GM23248 (cell line): ENCODE measurements around the gene MGAT5. TPM values are rescaled to one million over a fixed set of nuclear protein-coding genes. Genes with fewer than 3 reads are reported as not detected.
A peak's percentile ranks its signal among the peaks of the same experiment; 100 is the strongest.

Source experiments
- DNase-seq: peaks from one replicate; pipeline ENCODE4 v3.0.0-alpha.2; 2015
- H2AFZ ChIP-seq: fragments of 200-600 bp; sonication (generic); 2 replicates; pipeline ENCODE4 v1.6.1; 2016; ENCODE audit warnings: antibody characterized with exemption
- H3F3A ChIP-seq: fragments of 200-600 bp; sonication (generic); 2 replicates; pipeline ENCODE4 v1.6.1; 2016; ENCODE audit warnings: mild to moderate bottlenecking, antibody characterized with exemption, mixed run types; ENCODE audit not compliant: insufficient read depth
- H3K27ac ChIP-seq: fragments of 200-600 bp; sonication (generic); 2 replicates; pipeline ENCODE4 v1.5.1; 2016; ENCODE audit warnings: mild to moderate bottlenecking
- H3K27me3 ChIP-seq: fragments of 200-600 bp; sonication (generic); replicated peaks from 2 replicates; pipeline ENCODE4 v1.6.1; 2016; ENCODE audit warnings: mild to moderate bottlenecking; ENCODE audit not compliant: insufficient read depth
- H3K36me3 ChIP-seq: fragments of 200-600 bp; sonication (generic); 2 replicates; pipeline ENCODE4 v1.6.1; 2016; ENCODE audit warnings: low read depth, mild to moderate bottlenecking
- H3K4me1 ChIP-seq: fragments of 200-600 bp; sonication (generic); 2 replicates; pipeline ENCODE4 v1.6.1; 2016; ENCODE audit warnings: mild to moderate bottlenecking; ENCODE audit not compliant: insufficient read depth
- H3K4me2 ChIP-seq: fragments of 200-600 bp; sonication (generic); one replicate; pipeline ENCODE4 v1.6.1; 2016; ENCODE audit warnings: mild to moderate bottlenecking; ENCODE audit not compliant: unreplicated experiment
- H3K4me3 ChIP-seq: fragments of 200-600 bp; sonication (generic); 2 replicates; pipeline ENCODE4 v1.5.1; 2016; ENCODE audit warnings: mild to moderate bottlenecking
- H3K79me2 ChIP-seq: fragments of 200-600 bp; sonication (generic); 2 replicates; pipeline ENCODE4 v1.6.1; 2016; ENCODE audit warnings: mild to moderate bottlenecking; ENCODE audit not compliant: insufficient read depth
- H3K9ac ChIP-seq: fragments of 200-600 bp; sonication (generic); 2 replicates; pipeline ENCODE4 v1.6.1; 2016; ENCODE audit warnings: mild to moderate bottlenecking
- H3K9me2 ChIP-seq: fragments of 200-600 bp; sonication (generic); 2 replicates; pipeline ENCODE4 v1.6.1; 2016; ENCODE audit warnings: mixed run types, mild to moderate bottlenecking, moderate library complexity; ENCODE audit not compliant: insufficient read depth
- H3K9me3 ChIP-seq: fragments of 200-600 bp; sonication (generic); one replicate; pipeline ENCODE4 v1.6.1; 2017; ENCODE audit warnings: low read depth
- H4K20me1 ChIP-seq: fragments of 200-600 bp; sonication (generic); 2 replicates; pipeline ENCODE4 v1.6.0; 2016; ENCODE audit not compliant: insufficient read depth
- EZH2 ChIP-seq: fragments of 200-600 bp; sonication (generic); IDR thresholded peaks from 2 replicates; pipeline ENCODE4 v1.6.1; 2018; ENCODE audit warnings: antibody characterized with exemption, mild to moderate bottlenecking; ENCODE audit not compliant: insufficient read depth, poor library complexity, severe bottlenecking
- EZH2phosphoT487 ChIP-seq: fragments of 200-600 bp; sonication (generic); IDR thresholded peaks from 2 replicates; pipeline ENCODE4 v1.6.1; 2018; ENCODE audit warnings: antibody characterized with exemption, moderate library complexity, mild to moderate bottlenecking, low read depth; ENCODE audit not compliant: insufficient read depth
- WGBS, 2 experiments: methylation state at CpG; one replicate each; pipeline ENCODE4 v1.1.6; 2015 to 2017; ENCODE audit warnings: low lambda C conversion rate in 2 of 2, low coverage in 1 of 2; ENCODE audit errors: missing lambda C conversion rate in 2 of 2; 5-methylcytosine and 5-hydroxymethylcytosine counted together
- in situ Hi-C: fragments of 300-500 bp; cut with MboI; formaldehyde crosslinking; loops from 2 replicates; pipeline ENCODE4 v1.15.0; 2020
- polyA plus RNA-seq: library from polyadenylated mRNA; unstranded; fragments of >200 nt; fragmentation: Nextera tagmentation; extraction: Ambion mirVana; gene quantifications from 2 replicates; pipeline ENCODE4 v1.2.1, GENCODE V29; 2016
- total RNA-seq: library from RNA; depleted of rRNA; stranded (reverse); fragments of >200 nt; shearing (Covaris generic); gene quantifications from 2 replicates; pipeline ENCODE4 v1.2.3, GENCODE V29; 2014

MGAT5 gene
- total and polyA plus RNA-seq, 2 experiments from 2014 or later, result 1.8 to 15.9 TPM

GRCh38 chr2:134372611-134373131 lies 118.8 kb downstream of the MGAT5 start:
- DNase-seq, result peak; percentile 92
- H3K4me1 ChIP-seq, result peaks cover 28% of the 10 kb centered on the region
- peak overlapping the region; percentile 50 for H3K27ac ChIP-seq
- no peaks in the 10 kb centered on the region for H4K20me1 ChIP-seq
- H3K4me3 ChIP-seq, result no peak overlapping the region
- H3F3A ChIP-seq, result peaks cover 28% of the 10 kb centered on the region
- no peak overlapping the region for H3K9ac ChIP-seq
- peak overlapping the region; percentile 48 for H3K4me2 ChIP-seq
- H2AFZ ChIP-seq, result no peak overlapping the region
- WGBS, 2 experiments, result 4 to 6% methylated on average over 7 of the region's 7 CpGs
- H3K79me2 ChIP-seq, result no peaks in the 10 kb centered on the region
- no peaks in the 10 kb centered on the region for H3K9me2 ChIP-seq
- TF ChIP-seq EZH2phosphoT487 (no peak), EZH2 (no peak)
- no peaks in the 10 kb centered on the region for H3K27me3 ChIP-seq
- H3K36me3 ChIP-seq, result no peaks in the 10 kb centered on the region
- H3K9me3 ChIP-seq, result no peaks in the 10 kb centered on the region
- in situ Hi-C loops, result no loop called here

- in situ Hi-C loops, result no loop called here
- no peak overlapping the region for H3K9ac ChIP-seq
- no peaks in the 10 kb centered on the region for H3K27me3 ChIP-seq
- 95 to 100% methylated on average over 3 of the region's 3 CpGs for WGBS, 2 experiments
- no peak for TF ChIP-seq EZH2phosphoT487
- TF ChIP-seq EZH2, result no peak
- H2AFZ ChIP-seq, result no peak overlapping the region
- H3K36me3 ChIP-seq, result no peaks in the 10 kb centered on the region
- no peak overlapping the region for H3K4me3 ChIP-seq
- H3K79me2 ChIP-seq, result no peaks in the 10 kb centered on the region
- peaks cover 23% of the 10 kb centered on the region for H3F3A ChIP-seq
- H3K27ac ChIP-seq, result no peak overlapping the region
- H3K9me3 ChIP-seq, result no peaks in the 10 kb centered on the region
- H4K20me1 ChIP-seq, result no peaks in the 10 kb centered on the region
- peak; percentile 32 for DNase-seq
- no peaks in the 10 kb centered on the region for H3K9me2 ChIP-seq
- H3K4me1 ChIP-seq, result peaks cover 25% of the 10 kb centered on the region
- no peak overlapping the region for H3K4me2 ChIP-seq
These were observed 122.1 kb downstream of the MGAT5 start for GRCh38 chr2:134375935-134376334.

- no peak overlapping the region for H3K9ac ChIP-seq
- H3F3A ChIP-seq, result peaks cover 14% of the 10 kb centered on the region
- WGBS, 2 experiments, result 93 to 95% methylated on average over 7 of the region's 7 CpGs
- no peaks in the 10 kb centered on the region for H4K20me1 ChIP-seq
- H3K4me1 ChIP-seq, result peaks cover 9% of the 10 kb centered on the region
- no peaks in the 10 kb centered on the region for H3K79me2 ChIP-seq
- H3K9me2 ChIP-seq, result no peaks in the 10 kb centered on the region
- no peaks in the 10 kb centered on the region for H3K36me3 ChIP-seq
- no peak overlapping the region for H3K27ac ChIP-seq
- TF ChIP-seq EZH2phosphoT487 (no peak), EZH2 (no peak)
- no peak for DNase-seq
- no peaks in the 10 kb centered on the region for H3K9me3 ChIP-seq
- no peaks in the 10 kb centered on the region for H3K27me3 ChIP-seq
- H3K4me3 ChIP-seq, result no peak overlapping the region
- H2AFZ ChIP-seq, result no peak overlapping the region
- in situ Hi-C loops, result no loop called here
- H3K4me2 ChIP-seq, result no peak overlapping the region
These were observed 123.9 kb downstream of the MGAT5 start for GRCh38 chr2:134377730-134378129.

GRCh38 chr2:134379293-134379692 lies 125.4 kb downstream of the MGAT5 start:
- Histone ChIP-seq H3K9ac (no peak overlapping the region), H3K9me2 (no peaks in the 10 kb centered on the region), H3K27ac (no peak overlapping the region), H3K9me3 (no peaks in the 10 kb centered on the region), H3K4me2 (no peak overlapping the region), H3K79me2 (no peaks in the 10 kb centered on the region), H4K20me1 (no peaks in the 10 kb centered on the region), H2AFZ (no peak overlapping the region), H3K27me3 (no peaks in the 10 kb centered on the region), H3K4me1 (no peaks in the 10 kb centered on the region; the same call in 1 of the 2 replicates), H3F3A (peaks cover under 1% of the 10 kb centered on the region; the same call in 1 of the 2 replicates), H3K36me3 (no peaks in the 10 kb centered on the region), H3K4me3 (no peak overlapping the region)
- TF ChIP-seq EZH2 (no peak), EZH2phosphoT487 (no peak)
- WGBS, 2 experiments, result 92 to 93% methylated on average over 6 of the region's 6 CpGs
- DNase-seq, result peak; percentile 16
- in situ Hi-C loops, result no loop called here
